ENCODE measurements around the gene MAD1L1.

The MAD1L1 gene

GRCh38 chr7:2054927-2055326, 177.8 kb downstream of the MAD1L1 start:
- DNase-seq: no peak

GRCh38 chr7:2053395-2053794, 179.3 kb downstream of the MAD1L1 start:
- DNase-seq: no peak

- no peak for DNase-seq
Observed at GRCh38 chr7:2052657-2053048, 180.1 kb downstream of the MAD1L1 start.

- no peak for DNase-seq
Observed at GRCh38 chr7:2051707-2052656, 180.8 kb downstream of the MAD1L1 start.

- DNase-seq: no peak
Observed at GRCh38 chr7:2050511-2050866, 182.3 kb downstream of the MAD1L1 start.

- no peak for DNase-seq
Observed at GRCh38 chr7:2049782-2050510, 182.8 kb downstream of the MAD1L1 start.

GRCh38 chr7:2049111-2049781, 183.5 kb downstream of the MAD1L1 start:
- DNase-seq: no peak

- no peak for DNase-seq
Observed at GRCh38 chr7:2048531-2048930, 184.2 kb downstream of the MAD1L1 start.

GRCh38 chr7:2048006-2048405, 184.7 kb downstream of the MAD1L1 start:
- DNase-seq: no peak

- no peak for DNase-seq
Observed at GRCh38 chr7:2046581-2047565, 185.9 kb downstream of the MAD1L1 start.

- DNase-seq: no peak
Observed at GRCh38 chr7:2045559-2046405, 187.0 kb downstream of the MAD1L1 start.

GRCh38 chr7:2044883-2045471, 187.8 kb downstream of the MAD1L1 start:
- DNase-seq: no peak

GRCh38 chr7:2044311-2044882, 188.3 kb downstream of the MAD1L1 start:
- no peak for DNase-seq

- DNase-seq: no peak
Observed at GRCh38 chr7:2043316-2044039, 189.3 kb downstream of the MAD1L1 start.

- DNase-seq: no peak
Observed at GRCh38 chr7:2042650-2043049, 190.1 kb downstream of the MAD1L1 start.

- no peak for DNase-seq
Observed at GRCh38 chr7:2041496-2042367, 191.0 kb downstream of the MAD1L1 start.

- no peak for DNase-seq
Observed at GRCh38 chr7:2040893-2041270, 191.9 kb downstream of the MAD1L1 start.

- no peak for DNase-seq
Observed at GRCh38 chr7:2040201-2040892, 192.4 kb downstream of the MAD1L1 start.

All from T1000 (cell line).